GM19043 (cell line): ENCODE measurements around the gene TMPRSS11F.
"Not testable (repeated sequence)": the region's sequence is repeated elsewhere in the genome, so short reads cannot be mapped to it uniquely, and the experiment has no call there.

Experiments used
- ATAC-seq: cut with Tn5 transposase; IDR thresholded peaks from one replicate; pipeline ENCODE4 v1.9.1; 2021; ENCODE audit warnings: low read depth; ENCODE audit not compliant: unreplicated experiment

The TMPRSS11F gene

DNA sequence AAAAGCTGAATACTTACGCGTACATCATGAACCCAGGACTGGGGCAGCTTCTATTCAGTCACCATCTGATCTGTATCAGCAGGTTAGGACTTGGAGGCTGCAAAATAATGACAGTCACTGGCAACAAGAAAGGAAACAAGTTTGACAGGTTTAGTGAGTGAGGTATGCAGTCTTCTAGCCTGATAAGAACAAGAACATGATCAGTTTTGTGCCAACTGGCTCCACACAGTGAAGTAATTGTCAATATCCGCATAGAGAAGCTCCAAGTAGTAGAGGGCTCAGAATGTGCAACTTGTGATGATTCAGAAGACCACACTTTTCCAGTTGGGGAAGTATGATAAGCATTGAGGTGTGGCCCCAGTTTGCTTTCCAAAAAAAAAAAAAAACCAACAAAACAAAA, at the start of gene TMPRSS11F:
Gene TMPRSS11F (minus strand): TSS at position 77 of the 400 bp plus-strand sequence. CDS start 49 bp downstream, at position 28.
- no peak for ATAC-seq

DNA sequence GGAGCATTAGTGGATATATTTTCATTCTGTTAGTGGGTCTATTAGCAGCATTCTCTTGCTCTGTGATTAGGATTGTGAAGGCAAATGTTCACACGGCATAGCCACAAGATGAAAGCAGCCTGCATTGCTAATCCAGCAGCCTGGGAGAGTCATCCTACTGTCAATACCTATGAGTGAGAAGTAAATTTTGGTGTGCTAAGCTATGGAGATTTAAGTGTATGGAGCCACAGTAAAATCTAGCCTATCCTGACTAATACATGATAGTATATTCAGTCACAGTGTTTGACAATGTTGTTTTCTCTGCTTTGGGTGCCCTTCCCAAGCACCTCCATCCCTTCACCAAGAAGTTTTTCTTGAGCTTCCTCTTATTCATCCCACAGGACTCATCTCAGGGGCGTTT, 47.2 kb upstream of the TMPRSS11F start:
- ATAC-seq: no peak

DNA sequence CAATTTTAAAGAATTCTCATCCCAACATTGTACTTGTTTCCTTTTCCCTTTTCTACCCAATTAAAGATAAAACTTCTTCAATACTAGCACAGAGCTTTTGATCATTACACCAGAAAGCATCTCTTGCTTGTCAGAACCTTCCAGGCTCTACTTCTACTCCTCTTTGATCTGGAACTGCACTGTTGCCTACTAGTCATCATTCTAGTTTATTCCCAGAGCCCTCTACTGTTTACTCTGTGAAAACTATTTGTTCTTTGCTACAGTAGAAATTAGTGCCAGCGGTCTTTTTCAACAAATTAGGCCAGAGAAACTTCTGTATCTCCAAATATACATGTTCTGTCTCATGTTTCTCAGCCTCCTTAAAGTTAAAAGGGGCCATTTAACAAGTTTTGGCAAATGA, 46.8 kb upstream of the TMPRSS11F start:
- no peak for ATAC-seq

DNA sequence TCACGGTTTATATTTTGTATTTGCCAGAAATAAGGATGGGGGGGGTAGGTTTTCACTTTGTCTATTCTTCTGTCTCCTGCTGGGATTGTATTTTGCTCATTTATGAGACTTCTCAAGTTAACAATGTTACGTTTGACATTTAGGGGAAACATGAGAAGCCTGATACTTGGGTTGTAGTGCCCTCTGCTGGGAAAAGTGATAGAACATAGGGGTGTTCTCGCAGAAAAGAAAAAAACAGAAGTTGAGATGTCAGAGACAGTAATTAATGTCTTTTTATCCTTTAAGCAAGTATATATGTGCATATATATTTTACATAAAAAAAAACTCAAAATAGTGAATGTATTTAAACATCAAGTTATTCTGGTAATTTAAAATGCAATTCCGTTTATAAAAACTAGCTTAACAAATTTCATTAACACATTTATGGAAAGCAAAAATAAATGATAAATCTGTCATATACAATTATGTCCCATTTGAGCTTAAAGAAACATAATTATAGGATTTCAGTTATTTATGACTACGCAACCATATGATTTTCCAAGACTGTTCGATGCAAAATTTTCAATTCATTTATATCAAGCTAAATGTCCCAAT, 46.0 kb upstream of the TMPRSS11F start:
- peak; percentile 88 for ATAC-seq

DNA sequence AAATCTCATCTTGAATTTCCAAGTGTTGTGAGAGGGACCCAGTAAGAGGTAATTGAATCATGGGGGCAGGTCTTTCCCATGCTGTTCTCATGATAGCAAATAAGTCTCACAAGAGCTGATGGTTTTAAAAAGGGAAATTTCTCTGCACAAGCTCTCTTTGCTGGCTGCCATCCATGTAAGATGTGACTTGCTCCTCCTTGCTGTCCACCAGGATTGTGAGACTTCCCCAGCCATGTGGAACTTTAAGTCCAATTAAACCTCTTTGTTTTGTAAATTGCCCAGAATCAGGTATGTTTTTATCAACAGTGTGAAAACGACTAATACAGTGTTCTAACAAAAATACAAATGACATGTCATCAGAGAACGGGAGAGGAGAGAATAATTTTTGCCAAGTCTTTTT, 44.7 kb upstream of the TMPRSS11F start:
- ATAC-seq: not testable (repeated sequence)

DNA sequence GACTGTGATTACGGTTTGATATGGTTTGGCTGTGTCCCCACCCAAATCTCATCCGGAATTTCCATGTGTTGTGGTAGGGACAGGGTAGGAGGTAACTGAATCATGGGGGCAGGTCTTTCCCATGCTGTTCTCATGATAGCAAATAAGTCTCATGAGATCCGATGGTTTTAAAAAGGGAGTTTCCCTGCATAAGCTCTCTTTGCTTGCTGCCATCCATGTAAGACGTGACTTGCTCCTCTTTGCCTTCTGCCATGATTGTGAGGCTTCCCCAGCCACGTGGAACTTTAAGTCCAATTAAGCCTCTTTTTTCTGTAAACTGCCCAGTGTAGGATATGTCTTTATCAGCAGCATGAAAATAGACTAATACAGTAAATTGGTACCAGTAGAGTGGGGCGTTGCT, 42.5 kb upstream of the TMPRSS11F start:
- ATAC-seq: not testable (repeated sequence)

DNA sequence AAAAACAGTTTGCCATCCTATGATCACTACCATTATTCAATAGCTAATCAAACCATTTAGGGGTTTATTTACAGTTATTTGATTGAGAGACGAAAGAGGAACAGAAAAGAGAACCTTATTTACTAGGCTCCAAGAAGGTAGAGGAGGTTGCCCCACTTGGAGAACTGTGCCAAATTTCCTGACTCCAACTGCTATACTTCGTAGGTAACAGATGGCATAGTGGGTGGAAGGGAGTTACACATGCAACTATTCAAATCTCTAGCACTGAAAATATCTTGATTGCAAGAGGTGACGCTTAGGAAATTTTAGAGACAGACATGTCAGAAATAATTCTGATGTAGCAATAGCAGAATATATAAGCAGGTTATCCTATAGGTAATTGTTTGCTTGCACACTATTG, 38.0 kb upstream of the TMPRSS11F start:
- no peak for ATAC-seq

DNA sequence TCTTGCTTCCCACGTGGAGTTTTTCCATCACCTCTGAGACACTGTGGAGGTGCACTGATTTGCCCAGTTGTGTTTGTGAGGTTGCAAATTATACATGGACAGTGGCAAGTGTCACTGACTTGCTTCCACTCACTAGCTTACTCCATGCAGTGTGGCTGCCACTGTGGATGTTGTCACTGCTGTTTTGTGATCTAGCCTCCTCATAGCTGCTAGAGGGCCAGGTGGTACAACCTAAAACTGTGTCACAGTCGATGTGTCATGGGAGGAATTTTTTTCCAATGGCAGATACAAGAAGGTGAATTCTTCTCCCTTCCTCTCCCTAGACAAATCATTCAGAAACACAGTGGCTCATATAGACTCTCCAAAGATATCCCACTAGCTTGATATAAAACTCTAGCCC, 37.5 kb upstream of the TMPRSS11F start:
- ATAC-seq: no peak

DNA sequence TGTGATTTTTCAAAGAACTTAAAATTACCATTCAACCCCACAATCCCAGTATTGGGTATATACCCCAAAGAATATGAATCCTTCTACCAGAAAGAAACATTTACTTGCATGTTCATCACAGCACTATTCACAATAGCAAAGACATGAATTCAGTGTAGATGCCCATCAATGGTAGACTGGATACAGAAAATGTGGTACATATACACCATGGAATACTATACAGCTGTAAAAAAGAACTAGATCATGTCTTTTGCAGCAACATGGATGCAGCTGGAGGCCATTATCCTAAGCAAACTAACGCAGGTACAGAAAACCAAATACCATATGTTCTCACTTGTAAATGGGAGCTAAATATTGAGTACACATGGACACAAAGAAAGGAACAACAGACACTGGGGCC, 34.1 kb upstream of the TMPRSS11F start:
- no peak for ATAC-seq

DNA sequence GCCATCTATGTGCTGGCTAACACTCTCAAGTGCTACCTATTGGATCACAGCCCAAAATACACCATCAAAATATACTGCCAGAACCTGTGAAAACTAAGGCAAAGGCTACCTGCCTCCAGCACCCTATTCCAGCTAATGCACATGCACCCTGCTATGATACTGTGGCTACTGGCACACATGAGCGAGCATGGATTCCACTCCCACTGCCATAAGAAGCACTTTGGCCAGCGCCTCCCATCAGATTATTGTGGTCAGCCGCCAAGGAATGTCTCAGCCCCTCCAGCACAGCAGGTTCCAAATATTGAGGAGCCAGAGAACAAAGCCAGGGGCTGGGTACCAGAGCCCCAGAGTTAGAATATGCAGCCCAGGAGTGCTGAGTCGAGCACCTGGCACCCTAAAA, 32.5 kb upstream of the TMPRSS11F start:
- no peak for ATAC-seq

DNA sequence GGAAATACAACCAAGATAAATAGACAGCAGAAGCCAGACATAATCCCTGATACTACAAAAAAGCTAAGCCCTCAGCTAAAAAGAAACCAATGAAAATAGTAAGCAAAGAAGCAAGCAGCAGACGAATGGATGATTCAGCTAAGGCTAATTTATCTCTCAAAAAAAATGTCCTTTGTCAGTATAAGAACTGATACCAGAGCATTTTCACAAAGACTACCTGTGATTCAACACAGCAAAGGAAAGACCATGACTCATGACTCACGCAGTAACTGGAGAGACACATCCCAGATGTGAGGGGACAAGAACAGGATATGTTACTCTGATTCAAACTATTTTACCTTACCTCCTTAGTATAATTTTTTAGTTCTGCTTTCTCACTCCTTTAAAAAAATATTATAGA, 22.7 kb upstream of the TMPRSS11F start:
- no peak for ATAC-seq

DNA sequence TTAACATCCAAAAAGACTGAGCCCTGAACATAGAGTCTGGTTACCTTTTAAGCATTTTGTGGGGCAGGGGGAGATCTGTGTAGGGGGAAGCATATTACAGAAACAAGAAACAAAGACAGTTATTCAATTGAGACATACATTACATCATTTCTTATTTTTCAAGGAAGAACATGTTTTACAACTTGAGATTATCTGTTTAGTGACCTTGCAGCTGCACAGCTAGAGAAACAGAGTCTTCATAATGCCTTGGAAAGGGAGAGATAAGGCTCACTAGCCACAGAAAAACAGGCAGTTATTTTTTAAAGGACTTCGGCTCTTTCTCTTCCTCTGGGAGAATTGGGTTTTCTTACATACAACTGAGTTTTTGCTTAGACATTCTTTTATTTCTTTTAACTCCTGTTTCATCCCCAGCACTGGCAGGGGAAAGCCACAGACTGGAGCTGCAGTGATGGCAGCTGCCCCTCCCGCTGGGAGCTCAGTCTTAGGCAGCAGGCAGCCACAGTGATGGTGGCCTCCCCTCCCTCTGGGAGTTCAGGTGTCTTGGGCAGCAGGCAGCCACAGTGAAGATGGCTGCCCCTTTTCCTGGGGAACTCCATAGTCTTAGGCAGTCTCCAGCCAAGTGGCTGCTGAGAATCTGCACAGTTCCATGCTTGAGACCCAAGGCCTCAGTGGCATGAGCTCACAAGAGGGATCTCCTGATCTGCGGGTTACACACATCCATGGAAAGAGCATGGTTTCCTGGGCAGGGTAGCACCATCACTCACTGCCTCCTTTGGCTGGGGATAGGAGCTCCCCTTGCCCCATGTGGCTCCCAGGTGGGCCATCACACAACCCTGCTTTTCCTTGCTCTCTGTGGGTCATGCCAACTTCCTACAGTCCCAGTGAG, 19.4 kb upstream of the TMPRSS11F start:
- no peak for ATAC-seq

DNA sequence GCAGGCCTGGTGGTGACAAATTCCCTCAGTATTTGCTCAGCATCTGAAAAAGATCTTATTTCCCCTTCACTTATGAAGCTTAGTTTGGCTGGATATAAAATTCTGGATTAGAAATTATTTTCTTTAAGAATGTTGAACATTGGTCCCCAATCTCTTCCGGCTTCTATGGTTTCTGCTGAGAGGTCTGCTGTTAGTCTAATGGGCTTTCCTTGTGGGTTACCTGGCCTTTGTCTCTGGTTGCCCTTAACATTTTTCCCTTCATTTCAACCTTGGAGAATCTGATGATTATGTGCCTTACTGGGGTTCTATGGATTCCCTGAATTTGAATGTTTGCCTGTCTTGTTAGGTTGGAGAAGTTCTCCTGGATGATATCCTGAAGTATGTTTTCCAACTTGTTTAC, 17.4 kb upstream of the TMPRSS11F start:
- ATAC-seq: no peak

DNA sequence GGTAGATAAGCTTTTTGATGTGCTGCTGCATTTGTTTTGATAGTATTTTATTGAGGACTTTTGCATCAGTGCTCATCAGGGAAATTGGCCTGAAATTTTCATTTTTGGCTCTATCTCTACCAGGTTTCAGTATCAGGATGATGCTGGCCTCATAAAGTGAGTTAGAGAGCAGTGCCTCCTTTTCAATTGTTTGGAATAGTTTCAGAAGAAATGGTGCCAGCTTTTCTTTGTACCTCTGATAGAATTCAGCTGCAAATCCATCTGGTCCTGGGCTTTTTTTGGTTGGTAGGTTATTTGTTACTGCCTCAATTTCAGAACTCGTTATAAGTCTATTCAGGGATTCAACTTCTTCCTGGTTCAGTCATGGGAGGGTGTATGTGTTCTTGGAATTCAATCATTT, 15.6 kb upstream of the TMPRSS11F start:
- ATAC-seq: no peak

DNA sequence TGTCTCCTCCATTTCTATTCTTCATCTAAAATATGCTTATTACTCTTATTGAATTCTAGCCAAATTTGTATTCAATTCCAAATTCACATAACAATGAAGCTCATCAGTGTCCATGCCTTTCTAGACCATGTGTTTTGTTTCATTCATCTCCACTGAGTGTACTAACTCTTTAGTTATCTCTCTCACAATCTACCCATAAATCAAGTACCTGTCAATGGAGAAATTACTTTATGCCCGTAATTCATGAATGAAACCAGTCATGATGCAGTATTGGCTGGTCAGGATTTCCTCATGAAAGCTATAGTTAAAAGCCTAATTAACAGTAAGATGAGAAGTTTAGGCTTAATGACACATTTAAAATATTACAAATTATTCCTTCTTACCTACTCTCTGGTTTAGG, 12.2 kb upstream of the TMPRSS11F start:
- ATAC-seq: no peak

DNA sequence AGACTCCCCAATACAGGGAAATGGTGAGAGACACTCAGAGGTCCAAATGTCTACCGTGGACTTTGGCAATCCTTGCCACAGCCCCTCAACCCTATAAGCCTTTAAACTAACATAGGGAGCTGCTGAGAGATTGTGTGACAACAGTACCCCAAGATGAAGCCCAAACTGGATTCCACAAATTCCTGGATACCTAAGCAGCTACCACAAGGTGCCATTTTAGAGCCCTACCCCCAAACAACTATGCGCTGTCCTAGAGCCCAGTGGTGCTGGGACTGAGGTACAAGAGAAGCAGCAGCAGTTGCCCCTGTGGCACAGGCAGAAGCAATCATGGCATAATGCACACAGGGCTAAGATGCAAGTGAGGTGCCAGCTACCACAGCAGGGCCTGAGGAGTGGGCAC, 2.7 kb upstream of the TMPRSS11F start:
- no peak for ATAC-seq

DNA sequence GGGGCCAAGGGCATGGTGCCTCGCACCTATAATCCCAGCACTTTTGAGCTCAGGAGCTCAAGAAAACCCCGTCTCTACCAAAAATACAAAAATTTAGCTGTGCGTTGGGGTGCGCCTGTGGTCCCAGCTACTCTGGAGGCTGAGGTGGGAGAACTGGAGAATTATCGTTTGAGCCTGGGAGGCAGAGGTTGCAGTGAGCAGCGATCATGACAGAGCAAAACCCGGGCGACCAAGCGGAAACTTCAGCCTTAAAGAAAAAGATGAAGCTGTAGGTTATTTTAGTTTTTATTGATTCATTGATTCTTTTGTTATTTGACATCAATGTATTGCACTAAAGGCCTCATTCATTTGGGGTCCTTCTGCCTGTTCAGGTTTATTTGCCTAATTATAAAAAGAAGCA, 5.4 kb downstream of the TMPRSS11F start:
- ATAC-seq: no peak

DNA sequence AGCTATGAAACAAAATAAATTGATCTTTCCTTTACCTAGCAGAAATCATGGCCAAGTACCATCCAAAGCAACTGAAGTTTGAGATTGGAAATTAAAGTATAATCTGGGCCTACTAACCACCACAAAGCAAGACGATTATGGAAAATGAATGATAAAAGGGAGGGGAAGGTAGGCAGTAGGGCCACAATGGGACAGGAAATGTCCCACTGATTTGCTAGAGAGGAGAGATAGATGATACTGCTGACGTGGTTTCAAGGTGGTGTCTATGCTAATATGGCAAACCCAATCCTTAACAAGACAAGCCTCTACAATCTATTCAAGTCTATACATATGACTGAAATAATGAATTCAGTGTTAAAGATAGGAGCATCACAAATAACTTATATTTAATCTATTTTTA, 6.1 kb downstream of the TMPRSS11F start:
- no peak for ATAC-seq

DNA sequence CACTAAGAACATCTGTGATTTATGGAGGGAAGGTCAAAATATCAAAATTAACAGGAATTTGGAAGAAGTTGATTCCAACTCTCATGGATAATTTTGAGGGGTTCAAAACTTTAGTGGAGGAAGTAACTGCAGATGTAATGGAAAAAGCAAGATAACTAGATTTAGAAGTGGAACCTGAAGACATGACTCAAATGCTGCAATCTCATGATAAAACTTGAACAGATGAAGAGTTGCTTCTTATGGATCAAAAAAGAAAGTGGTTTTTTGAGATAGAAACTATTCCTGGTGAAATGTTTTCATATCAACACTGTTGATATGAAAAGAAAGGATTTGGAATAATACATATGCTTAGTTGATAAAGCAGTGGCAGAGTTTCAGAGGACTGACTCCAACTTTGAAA, 9.7 kb downstream of the TMPRSS11F start:
- no peak for ATAC-seq

DNA sequence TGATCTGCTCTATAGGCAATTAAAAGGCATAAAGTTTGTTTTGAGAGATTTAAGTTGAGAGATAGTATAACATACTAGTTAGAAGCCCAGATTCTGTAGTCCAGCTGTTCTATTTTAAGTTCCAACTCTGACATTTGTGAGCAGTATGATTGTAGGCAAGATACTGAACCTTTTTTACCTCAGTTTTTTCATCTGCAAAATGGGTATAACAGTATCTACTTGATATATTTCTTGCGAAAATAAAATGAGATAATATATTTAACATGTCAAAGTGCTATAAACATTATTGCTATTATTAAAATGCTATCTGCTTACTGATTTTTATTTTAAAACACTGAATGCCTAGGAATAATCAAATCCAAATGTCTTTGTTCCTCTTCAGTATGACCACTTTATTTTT, 19.2 kb downstream of the TMPRSS11F start:
- no peak for ATAC-seq

DNA sequence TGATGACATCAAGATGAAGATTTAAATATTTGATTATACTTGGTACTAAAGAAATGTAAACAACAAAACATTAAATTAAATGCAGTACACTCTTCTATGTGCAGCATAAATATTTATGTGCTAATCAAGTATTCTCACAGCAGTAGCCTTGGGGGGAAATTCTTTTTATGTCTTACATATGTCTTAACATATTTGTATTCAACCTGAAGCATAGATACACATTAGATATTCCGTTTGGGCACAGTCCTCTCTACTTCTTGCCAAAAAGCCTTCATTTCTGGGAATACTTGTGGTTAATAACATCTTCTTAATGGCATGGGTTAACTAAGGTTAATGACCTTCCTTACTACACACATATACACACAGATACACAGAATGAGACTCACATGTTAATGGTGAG, 19.8 kb downstream of the TMPRSS11F start:
- ATAC-seq: no peak

DNA sequence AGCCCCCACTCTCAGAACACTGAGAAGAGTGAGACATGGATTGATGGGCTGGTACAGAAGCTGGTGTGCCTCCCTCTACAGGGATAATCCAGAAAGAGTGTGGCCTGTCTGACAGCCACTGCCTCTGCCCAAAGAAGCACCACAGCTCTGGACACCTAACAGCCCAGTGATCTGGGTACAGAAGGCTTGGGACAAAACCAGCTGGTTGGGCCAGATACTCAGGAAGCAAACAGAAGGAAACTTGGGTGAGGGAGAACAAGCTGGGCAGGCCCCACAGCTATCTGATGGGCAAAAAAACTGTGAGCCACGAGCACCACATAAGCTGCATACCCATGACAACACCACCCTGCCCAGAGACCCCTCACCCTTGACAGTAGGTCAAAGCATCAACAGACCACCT, 46.9 kb downstream of the TMPRSS11F start:
- no peak for ATAC-seq
